Measurements from ENCODE around the gene GJC2.

- TF ChIP-seq CTCF (IDR thresholded peaks at IDR 0.05) (no peak), POLR2A (IDR thresholded peaks at IDR 0.05) (no peak)
Observed at GRCh38 chr1:228194436-228194835, 44.7 kb downstream of the GJC2 start.

All from testis (tissue), 2 donors.